Kidney glomerular epithelial cell (primary cell): ENCODE measurements around the gene ERC1.

ENCODE experiments used
- DNase-seq: peaks from one replicate; lab custom pipeline; 2025; lab: John Stamatoyannopoulos, UW

ERC1 gene

DNA sequence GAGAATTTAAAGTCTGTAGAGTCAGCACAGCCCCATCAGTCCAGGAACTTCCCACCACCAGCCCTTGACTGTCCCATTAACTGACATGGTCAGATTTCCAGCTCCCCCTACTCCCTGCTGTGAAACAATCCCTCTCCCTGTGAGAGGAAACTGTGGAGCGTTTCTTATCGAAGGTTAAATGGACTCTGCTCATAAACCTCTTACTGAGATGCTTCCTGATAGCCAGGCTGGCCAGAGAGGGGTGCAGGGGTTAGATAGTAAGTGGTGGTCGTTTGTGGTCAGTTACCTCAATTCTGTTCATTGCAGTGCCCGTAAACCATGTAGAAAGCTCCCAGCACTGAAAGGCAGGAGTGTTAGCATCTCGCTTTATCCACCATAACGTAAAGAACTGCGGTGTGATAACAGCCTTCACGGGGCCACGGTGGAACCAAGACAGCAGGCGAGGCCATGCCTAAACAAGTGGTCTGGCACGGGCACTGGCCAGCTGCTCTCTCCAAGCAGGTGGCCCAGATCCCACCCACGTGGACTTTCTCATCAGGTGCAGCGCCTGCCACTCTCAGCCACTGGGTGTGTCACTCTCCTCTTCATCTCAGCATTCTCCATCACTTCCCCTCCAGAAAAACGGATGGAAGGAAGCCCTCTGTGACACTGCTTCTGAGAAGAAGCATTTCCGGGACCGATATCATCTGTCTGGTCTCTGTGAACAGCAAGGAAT is 501.1 kb downstream of the ERC1 start:
- DNase-seq: no peak

- DNase-seq: no peak
Measured at GRCh38 chr12:1493781-1494565, 502.9 kb downstream of the ERC1 start.

DNA sequence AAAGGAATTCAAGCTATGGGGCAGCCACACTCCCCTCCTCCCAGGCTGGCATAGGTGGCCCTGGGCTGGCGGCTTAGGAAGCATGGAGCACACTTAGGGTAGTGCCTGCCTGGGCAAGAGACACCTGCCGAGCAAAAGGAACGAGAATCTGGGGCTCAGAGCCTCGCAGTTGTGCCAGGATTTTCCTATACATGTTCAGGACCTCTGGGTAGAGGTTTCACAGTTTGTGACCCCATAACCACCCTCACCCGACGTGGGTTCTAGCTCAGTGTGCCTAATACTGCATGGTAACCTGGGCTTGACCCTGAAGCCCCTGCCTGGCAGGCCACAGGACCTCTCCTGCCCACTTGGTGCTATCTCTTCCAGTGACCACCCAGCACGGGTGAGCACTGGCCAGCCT is 503.8 kb downstream of the ERC1 start:
- DNase-seq: no peak

- no peak for DNase-seq
Measured at GRCh38 chr12:1496162-1496900, 505.3 kb downstream of the ERC1 start.

DNA sequence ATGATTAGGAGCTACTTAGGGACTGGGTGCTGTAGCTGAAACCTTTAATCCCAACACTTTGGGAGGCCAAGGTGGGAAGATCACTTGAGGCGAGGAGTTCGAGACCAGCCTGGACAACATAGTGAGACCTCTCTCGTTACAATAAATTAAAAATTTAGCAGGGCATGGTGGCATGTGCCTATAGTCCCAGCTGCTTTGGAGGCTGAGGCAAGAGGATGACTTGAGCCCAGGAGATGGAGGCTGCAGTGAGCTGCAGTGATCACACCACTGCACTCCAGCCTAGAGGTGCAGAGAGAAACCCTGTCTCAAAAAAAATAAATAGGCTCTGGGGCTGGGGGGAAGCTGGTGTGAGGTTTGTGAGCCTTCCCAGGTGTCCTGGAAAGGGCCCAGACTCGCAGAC is 506.1 kb downstream of the ERC1 start:
- DNase-seq: no peak

- no peak for DNase-seq
Measured at GRCh38 chr12:1498199-1498740, 507.2 kb downstream of the ERC1 start.

DNA sequence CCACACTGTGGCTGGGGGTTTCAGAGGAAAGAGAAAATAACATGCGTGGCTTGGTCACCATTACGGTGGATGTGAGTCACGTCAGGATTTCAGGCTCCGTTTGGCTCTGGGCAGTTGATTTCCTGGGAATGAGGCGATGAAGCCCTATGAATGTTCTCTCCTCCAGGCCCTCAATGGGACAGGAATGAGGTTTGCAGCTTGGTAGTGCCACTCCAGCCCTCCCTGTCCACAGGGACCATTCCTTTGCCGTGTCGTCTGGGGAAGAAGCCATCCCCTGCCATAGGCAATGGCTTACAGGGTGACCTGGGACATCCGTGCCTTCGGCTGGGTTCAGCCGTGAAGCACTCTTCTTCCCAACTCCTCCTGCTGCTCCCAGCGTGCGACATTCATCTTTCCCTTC is 508.3 kb downstream of the ERC1 start:
- no peak for DNase-seq

DNA sequence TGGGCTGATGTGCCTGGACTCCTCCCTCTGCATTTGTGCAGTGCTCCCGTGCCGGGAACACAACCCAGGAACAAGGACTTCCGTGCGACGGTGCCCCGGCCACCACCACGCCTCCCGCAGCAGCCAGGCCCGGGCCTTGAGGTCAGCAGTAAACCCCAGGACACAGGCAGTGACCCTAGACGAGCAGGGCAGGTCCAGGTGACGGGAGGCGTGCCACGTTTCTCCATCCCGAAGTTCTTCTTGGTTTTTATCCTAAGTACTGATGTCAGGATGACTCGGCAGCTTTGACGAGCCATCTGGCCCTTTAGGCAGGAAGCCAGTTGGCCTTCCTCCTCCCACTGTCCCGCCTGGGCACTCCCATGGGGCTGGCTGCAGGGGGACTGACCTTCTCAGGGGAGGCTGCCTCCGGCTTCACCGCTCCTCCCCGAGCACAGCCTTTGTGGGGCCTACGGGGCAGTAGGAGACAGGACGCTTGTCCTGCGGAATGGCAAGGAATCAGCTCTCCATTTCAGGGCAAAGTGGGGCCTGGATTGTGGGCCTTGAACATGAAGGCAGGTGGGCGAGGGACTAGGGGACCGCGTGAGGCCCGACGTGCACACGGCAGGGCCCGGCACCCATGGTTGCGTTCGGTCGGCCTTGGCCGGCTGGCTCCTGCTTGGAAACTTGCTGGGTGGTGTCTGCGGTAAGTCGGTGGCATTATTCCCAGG is 509.2 kb downstream of the ERC1 start:
- no peak for DNase-seq

DNA sequence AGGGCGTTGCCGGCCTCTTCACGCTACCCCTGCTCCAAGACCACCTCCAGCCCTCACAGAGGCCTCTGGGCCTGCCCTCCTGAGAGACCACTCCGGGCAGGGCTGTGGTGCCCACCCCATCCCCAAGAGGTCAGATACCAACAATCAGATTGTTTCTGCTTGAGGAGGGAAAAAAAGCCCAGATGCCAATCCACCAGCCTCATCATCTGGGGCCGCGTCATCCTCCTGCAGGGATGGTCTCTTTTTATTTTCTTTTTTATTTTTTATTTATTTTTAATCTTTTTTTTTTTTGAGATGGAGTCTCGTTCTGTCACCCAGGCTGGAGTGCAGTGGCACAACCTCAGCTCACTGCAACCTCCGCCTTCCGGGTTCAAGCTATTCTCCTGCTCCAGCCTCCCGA is 510.0 kb downstream of the ERC1 start:
- DNase-seq: no peak

DNA sequence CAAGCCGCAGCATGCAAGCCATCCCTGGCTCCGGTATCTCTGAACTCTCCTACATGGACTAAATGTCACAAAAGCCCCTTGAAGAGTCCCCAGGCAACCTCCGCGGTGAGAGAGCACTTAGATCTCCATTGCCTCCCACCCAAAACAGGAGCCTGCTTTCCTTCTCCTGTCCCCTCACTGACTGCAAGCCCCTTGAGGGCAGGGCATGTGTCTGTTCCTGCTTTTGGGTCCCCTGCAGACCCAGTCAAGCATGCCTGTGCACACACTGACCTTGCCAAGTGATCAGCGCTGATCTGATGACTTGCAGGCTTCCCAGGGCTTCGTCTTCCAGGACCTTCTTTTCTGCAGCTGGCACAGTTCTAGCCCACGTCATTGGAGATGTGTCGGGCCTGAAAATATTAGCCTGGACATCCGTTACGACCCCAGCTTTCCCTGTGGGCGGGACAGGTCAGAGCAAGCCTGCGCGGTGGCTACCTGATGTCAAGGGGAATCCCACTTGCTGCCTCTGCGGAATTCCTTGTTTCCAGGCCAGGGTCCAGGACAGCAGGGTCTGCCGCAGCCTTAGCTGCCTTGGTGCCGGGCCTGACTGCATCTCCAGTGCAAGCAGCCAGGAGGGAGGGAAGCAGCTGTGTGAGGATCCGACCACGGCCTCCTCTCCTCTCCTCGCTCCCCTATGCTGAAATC is 510.8 kb downstream of the ERC1 start:
- no peak for DNase-seq

DNA sequence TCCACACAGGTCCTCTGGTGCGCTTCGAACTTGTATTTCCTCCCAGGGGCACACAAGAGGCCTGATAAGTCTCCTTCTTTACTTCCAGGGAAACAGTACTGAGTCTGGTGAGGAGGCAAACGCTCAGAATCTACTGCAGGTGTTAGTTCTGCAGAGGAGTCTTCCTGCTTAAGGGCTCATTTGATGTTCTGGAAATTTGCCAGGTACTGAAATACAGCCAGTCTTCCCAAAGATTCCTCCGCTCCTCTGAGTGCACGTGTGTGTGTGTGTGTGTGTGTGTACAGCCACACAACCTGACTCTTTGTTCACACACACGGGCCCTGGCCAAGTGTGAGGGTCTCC is 511.3 kb downstream of the ERC1 start:
- DNase-seq: no peak

GRCh38 chr12:1502831-1503230 is 511.8 kb downstream of the ERC1 start:
- no peak for DNase-seq

- no peak for DNase-seq
Measured at GRCh38 chr12:1503281-1503711, 512.3 kb downstream of the ERC1 start.

- no peak for DNase-seq
Measured at GRCh38 chr12:1504304-1504894, 513.4 kb downstream of the ERC1 start.

- DNase-seq: no peak
Measured at GRCh38 chr12:1504895-1505311, 513.9 kb downstream of the ERC1 start.

DNA sequence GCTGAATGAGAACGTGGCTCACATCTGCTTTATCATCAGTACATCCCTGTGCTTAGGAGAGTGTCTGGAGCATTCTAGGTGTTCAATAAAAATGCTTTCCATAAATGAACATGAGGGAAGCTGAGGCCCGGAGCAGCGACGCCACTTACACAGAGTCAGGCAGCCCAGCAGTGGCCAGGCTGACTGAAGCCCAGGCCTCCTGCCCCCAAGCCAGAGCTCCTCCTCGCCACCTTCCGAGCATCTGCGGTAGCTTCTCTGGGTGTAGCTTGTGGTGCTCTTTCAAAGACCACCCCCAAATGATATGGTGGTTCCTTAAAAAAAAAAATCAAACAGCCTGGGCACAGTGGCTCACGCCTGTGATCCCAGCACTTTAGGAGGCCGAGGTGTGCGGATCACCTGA is 514.6 kb downstream of the ERC1 start:
- DNase-seq: no peak

- DNase-seq: no peak
Measured at GRCh38 chr12:1507308-1507707, 516.3 kb downstream of the ERC1 start.

GRCh38 chr12:1509413-1510052 is 518.5 kb downstream of the ERC1 start:
- no peak for DNase-seq

GRCh38 chr12:1510056-1510812 is 519.2 kb downstream of the ERC1 start:
- no peak for DNase-seq

DNA sequence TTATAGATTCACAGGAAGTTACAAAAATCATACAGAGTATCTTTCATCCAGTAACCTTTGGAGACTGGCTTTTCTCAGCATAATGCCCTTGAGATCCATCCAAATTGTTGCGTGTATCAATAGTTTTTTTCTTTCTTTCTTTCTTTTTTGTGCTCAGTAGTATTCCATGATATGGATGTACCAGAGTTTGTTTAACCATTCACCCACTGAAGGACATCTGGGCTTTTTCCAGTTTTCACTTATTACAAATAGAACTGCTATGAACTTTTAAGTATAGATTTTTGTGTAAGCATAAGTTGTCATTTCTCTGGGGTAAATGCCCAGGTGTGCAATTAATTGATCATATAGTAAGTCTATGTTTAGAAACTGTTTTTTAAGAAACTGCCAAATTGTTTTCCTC is 524.0 kb downstream of the ERC1 start:
- no peak for DNase-seq
